ENCODE data around the gene PIGP. TPM values are rescaled to one million over a fixed set of nuclear protein-coding genes. Genes with fewer than 3 reads are reported as not detected.
A peak's percentile ranks its signal among the peaks of the same experiment; 100 is the strongest.

Gene PIGP
- total and polyA plus RNA-seq, 2 of the 13 experiments (the other 11 are each of a cell fraction or from before 2014, with no cell fraction given) = 14.8 to 33.4 TPM

DNA sequence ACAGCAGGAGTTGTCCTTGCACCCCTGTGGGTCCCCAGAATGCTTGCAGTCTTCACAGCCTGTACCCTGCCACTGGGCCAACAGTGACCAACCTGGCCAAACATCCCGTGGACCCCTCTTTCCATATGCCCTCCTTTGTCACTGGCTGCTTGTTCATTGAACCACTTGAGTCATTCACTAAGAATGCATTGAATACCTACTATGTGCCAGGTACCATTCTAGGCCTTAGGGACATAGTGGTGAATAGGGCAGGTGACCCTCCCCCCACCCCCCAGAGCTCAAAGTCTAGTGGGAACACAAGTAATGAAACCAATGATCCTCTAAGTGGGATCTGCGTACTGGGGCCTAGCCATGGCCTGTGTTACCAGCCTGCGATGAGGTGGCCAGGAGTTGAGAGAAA, 28.2 kb downstream of the PIGP start:
- in situ Hi-C loops (cut with HindIII; ENCODE audit: extremely low pct_ligation_motif_present, low pct_unique_long_range_greater_than_20kb) = no loop called here
- CTCF ChIA-PET (ENCODE audit: low intra/inter-chr PET ratio, low total read pairs) = no interaction called here
- FAIRE-seq = no peak

DNA sequence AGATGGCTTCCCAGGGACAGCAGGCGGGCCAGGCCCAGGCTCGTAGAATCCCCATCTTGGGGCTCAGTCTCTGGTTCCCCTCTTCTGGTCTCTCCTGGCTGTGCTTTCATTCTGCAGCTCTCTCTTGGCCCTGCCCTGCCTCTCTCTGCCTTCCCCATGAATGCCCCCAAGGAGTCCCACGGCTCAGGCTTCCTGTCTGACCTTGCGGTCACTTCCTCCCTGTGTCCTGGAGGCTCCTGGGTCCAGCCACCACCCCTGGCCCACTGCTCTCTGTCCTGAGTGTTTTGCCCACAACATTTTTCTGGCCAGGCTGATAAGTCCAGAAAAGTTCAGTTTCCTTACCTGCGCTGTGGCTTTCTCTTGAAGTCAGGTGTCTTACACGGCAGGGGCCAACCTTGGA, 29.1 kb downstream of the PIGP start:
- H3K36me3 ChIP-seq (replicated peaks in 1 of 2; ENCODE audit: control insufficient read depth in 1 of 2, insufficient read depth in 2 of 2, low read length in 2 of 2) = no peaks in the 10 kb centered on the region
- POLR2A ChIA-PET = no interaction called here
- peaks cover 45% of the 10 kb centered on the region for H3K4me1 ChIP-seq (ENCODE audit: insufficient read depth, low read length)
- H3K9ac ChIP-seq (ENCODE audit: insufficient read depth, low read depth, low read length) = no peak overlapping the region
- H3K79me2 ChIP-seq (ENCODE audit: insufficient read depth, low read length) = no peaks in the 10 kb centered on the region
- in situ Hi-C loops (cut with HindIII; ENCODE audit: extremely low pct_ligation_motif_present, low pct_unique_long_range_greater_than_20kb) = no loop called here
- CTCF ChIA-PET (ENCODE audit: low intra/inter-chr PET ratio, low total read pairs) = no interaction called here
- ATAC-seq (no peak), DNase-seq (ENCODE audit: low spot score) (no peak), FAIRE-seq (no peak)
- no peak overlapping the region for H3K27ac ChIP-seq (ENCODE audit: extremely low read length, insufficient read depth, low read length)
- H3K27me3 ChIP-seq (ENCODE audit: control insufficient read depth in 1 of 2, insufficient read depth in 2 of 2, low read length in 2 of 2) = peaks cover 0 to 2% of the 10 kb centered on the region in 2 experiments; a peak in 1 of 5 replicates
- intact Hi-C loops (cut with micrococcal nuclease; ENCODE audit: unreplicated experiment) = no loop called here
- WGBS (ENCODE audit: low lambda C conversion rate) = 68% methylated on average over 6 of the region's 6 CpGs
- BruUV-seq (replicated peaks) = no TSS peak
- no peak overlapping the region for H3K4me3 ChIP-seq (replicated peaks in 1 of 3; ENCODE audit: insufficient read depth in 1 of 3, low read depth in 2 of 3, low read length in 3 of 3)
- peak overlapping the region; percentile 20; the same call in 1 of the 2 replicates for H3K4me2 ChIP-seq (ENCODE audit: low read depth, low read length)
- no peaks in the 10 kb centered on the region for H3K9me3 ChIP-seq (ENCODE audit: low read length)
- H4K20me1 ChIP-seq (ENCODE audit: insufficient read depth, low read length) = no peaks in the 10 kb centered on the region
- no peak overlapping the region for H2AFZ ChIP-seq (ENCODE audit: low read length)
- TF ChIP-seq KLF11 (CRISPR knock-in tag; IDR thresholded peaks at IDR 0.05) (no peak), ZNF232 (CRISPR knock-in tag; IDR thresholded peaks at IDR 0.05; ENCODE audit: borderline replicate concordance) (no peak), PITX1 (CRISPR knock-in tag; IDR thresholded peaks at IDR 0.05) (no peak), MAFF (IDR thresholded peaks at IDR 0.05; ENCODE audit: low read depth, low read length) (no peak), ZFP82 (CRISPR knock-in tag; IDR thresholded peaks at IDR 0.05; ENCODE audit: borderline replicate concordance) (no peak), BORCS8-MEF2B (CRISPR knock-in tag; IDR thresholded peaks at IDR 0.05) (no peak), ZNF547 (CRISPR knock-in tag; IDR thresholded peaks at IDR 0.05) (no peak), ZNF83 (CRISPR knock-in tag; IDR thresholded peaks at IDR 0.05; ENCODE audit: borderline replicate concordance) (no peak), PHF20 (CRISPR knock-in tag; IDR thresholded peaks at IDR 0.05) (no peak), ZNF713 (CRISPR knock-in tag; IDR thresholded peaks at IDR 0.05) (no peak), NFKB2 (CRISPR knock-in tag; IDR thresholded peaks at IDR 0.05; ENCODE audit: borderline replicate concordance) (no peak), ZNF792 (CRISPR knock-in tag; IDR thresholded peaks at IDR 0.05) (no peak)
- TF ChIP-seq, protein P1, sequence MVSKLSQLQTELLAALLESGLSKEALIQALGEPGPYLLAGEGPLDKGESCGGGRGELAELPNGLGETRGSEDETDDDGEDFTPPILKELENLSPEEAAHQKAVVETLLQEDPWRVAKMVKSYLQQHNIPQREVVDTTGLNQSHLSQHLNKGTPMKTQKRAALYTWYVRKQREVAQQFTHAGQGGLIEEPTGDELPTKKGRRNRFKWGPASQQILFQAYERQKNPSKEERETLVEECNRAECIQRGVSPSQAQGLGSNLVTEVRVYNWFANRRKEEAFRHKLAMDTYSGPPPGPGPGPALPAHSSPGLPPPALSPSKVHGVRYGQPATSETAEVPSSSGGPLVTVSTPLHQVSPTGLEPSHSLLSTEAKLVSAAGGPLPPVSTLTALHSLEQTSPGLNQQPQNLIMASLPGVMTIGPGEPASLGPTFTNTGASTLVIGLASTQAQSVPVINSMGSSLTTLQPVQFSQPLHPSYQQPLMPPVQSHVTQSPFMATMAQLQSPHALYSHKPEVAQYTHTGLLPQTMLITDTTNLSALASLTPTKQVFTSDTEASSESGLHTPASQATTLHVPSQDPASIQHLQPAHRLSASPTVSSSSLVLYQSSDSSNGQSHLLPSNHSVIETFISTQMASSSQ (IDR thresholded peaks at IDR 0.05; ENCODE audit: low read depth) = no peak
- TF ChIP-seq, protein P1 (CRISPR knock-in tag; IDR thresholded peaks at IDR 0.05; ENCODE audit: borderline replicate concordance) = no peak
- TF ChIP-seq, protein P2, sequence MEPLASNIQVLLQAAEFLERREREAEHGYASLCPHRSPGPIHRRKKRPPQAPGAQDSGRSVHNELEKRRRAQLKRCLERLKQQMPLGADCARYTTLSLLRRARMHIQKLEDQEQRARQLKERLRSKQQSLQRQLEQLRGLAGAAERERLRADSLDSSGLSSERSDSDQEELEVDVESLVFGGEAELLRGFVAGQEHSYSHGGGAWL (CRISPR knock-in tag; IDR thresholded peaks at IDR 0.05) = no peak

More for the DNA sequence above, 28.2 kb downstream of the PIGP start:
- TF ChIP-seq AKAP8 (CRISPR knock-in tag; IDR thresholded peaks at IDR 0.05) (no peak), ZKSCAN1 (IDR thresholded peaks at IDR 0.05; ENCODE audit: low read length) (peak; percentile 84)
- no peak overlapping the region for H2AFZ ChIP-seq (ENCODE audit: low read length)
- H3K9ac ChIP-seq (ENCODE audit: insufficient read depth, low read depth, low read length) = no peak overlapping the region
- peaks cover 53% of the 10 kb centered on the region for H3K4me1 ChIP-seq (ENCODE audit: insufficient read depth, low read length)
- no peaks in the 10 kb centered on the region for H3K9me3 ChIP-seq (ENCODE audit: low read length)
- H3K4me3 ChIP-seq (replicated peaks in 1 of 3; ENCODE audit: insufficient read depth in 1 of 3, low read depth in 2 of 3, low read length in 3 of 3) = no peak overlapping the region
- H3K36me3 ChIP-seq (replicated peaks in 1 of 2; ENCODE audit: control insufficient read depth in 1 of 2, insufficient read depth in 2 of 2, low read length in 2 of 2) = no peaks in the 10 kb centered on the region
- H3K4me2 ChIP-seq (ENCODE audit: low read depth, low read length) = no peak overlapping the region
- H3K27ac ChIP-seq (ENCODE audit: extremely low read length, insufficient read depth, low read length) = no peak overlapping the region
- 77% methylated on average over 3 of the region's 3 CpGs for WGBS (ENCODE audit: low lambda C conversion rate)
- ATAC-seq = no peak
- peaks cover 0 to 2% of the 10 kb centered on the region in 2 experiments; a peak in 1 of 5 replicates for H3K27me3 ChIP-seq (ENCODE audit: control insufficient read depth in 1 of 2, insufficient read depth in 2 of 2, low read length in 2 of 2)
- POLR2A ChIA-PET = no interaction called here
- intact Hi-C loops (cut with micrococcal nuclease; ENCODE audit: unreplicated experiment) = no loop called here
- H3K79me2 ChIP-seq (ENCODE audit: insufficient read depth, low read length) = no peaks in the 10 kb centered on the region
- DNase-seq (ENCODE audit: low spot score) = no peak
- no peaks in the 10 kb centered on the region for H4K20me1 ChIP-seq (ENCODE audit: insufficient read depth, low read length)
- no TSS peak for BruUV-seq (replicated peaks)
